Fibroblast of lung (primary cell): ENCODE data around the gene TFE3. TPM values are rescaled to one million over a fixed set of nuclear protein-coding genes. Genes with fewer than 3 reads are reported as not detected.

Experiments
- DNase-seq, 2 donors: peaks; one replicate each; pipeline versions ENCODE4 v3.0.0 to v3.0.0-alpha.2; 2010; ENCODE audit warnings: low read depth in 2 of 2
- H2AFZ ChIP-seq: 2 replicates; pipeline ENCODE4 v1.5.1; 2012; ENCODE audit warnings: low read length, control low read depth, inconsistent platforms
- H3K27ac ChIP-seq: 2 replicates; pipeline ENCODE4 v1.5.1; 2011; ENCODE audit warnings: low read length, control low read depth; ENCODE audit not compliant: insufficient read depth
- H3K27me3 ChIP-seq: 2 replicates; pipeline ENCODE4 v1.5.1; 2011; ENCODE audit warnings: mild to moderate bottlenecking, low read length; ENCODE audit not compliant: control insufficient read depth, insufficient read depth
- H3K36me3 ChIP-seq: 2 replicates; pipeline ENCODE4 v1.5.1; 2011; ENCODE audit warnings: low read length; ENCODE audit not compliant: control insufficient read depth, insufficient read depth
- H3K4me1 ChIP-seq: 2 replicates; pipeline ENCODE4 v1.5.1; 2011; ENCODE audit warnings: low read length; ENCODE audit not compliant: control insufficient read depth, insufficient read depth; ENCODE audit errors: extremely low read depth
- H3K4me2 ChIP-seq: 2 replicates; pipeline ENCODE4 v1.5.1; 2011; ENCODE audit warnings: low read length, control low read depth; ENCODE audit not compliant: insufficient read depth; ENCODE audit errors: extremely low read depth
- H3K4me3 ChIP-seq, 4 experiments: fragments of 200-600 bp in 1 of 4; sonication (generic) in 1 of 4; replicated peaks in 1 of 4; 2 replicates each; pipeline ENCODE4 v1.5.1; 2011 to 2016; ENCODE audit warnings: low read length in 4 of 4, low read depth in 3 of 4, mild to moderate bottlenecking in 3 of 4, control low read depth in 2 of 4, inconsistent platforms in 1 of 4, mixed read lengths in 1 of 4; ENCODE audit not compliant: insufficient read depth in 1 of 4; ENCODE audit errors: control extremely low read depth in 1 of 4
- H3K79me2 ChIP-seq: 2 replicates; pipeline ENCODE4 v1.5.1; 2012; ENCODE audit warnings: mild to moderate bottlenecking, low read length, inconsistent platforms; ENCODE audit not compliant: control insufficient read depth, insufficient read depth
- H3K9ac ChIP-seq: 2 replicates; pipeline ENCODE4 v1.5.1; 2011; ENCODE audit warnings: mild to moderate bottlenecking, low read length, control low read depth; ENCODE audit not compliant: insufficient read depth
- H3K9me3 ChIP-seq: 2 replicates; pipeline ENCODE4 v1.5.1; 2012; ENCODE audit warnings: low read depth, low read length; ENCODE audit not compliant: control insufficient read depth, insufficient read depth
- H4K20me1 ChIP-seq: 2 replicates; pipeline ENCODE4 v1.5.1; 2011; ENCODE audit warnings: low read length; ENCODE audit not compliant: control insufficient read depth, insufficient read depth; ENCODE audit errors: extremely low read depth
- EZH2 ChIP-seq: IDR thresholded peaks from 2 replicates; pipeline ENCODE4 v1.5.1; 2012; ENCODE audit warnings: low read length, control low read depth, mild to moderate bottlenecking; ENCODE audit errors: missing control alignments
- polyA plus RNA-seq, 2 donors: library from polyadenylated mRNA; depleted of rRNA in 1 of 2; stranded (reverse) in 1 of 2; unstranded in 1 of 2; fragments of >200 nt; gene quantifications; 2 replicates each; pipeline ENCODE4 v1.2.1, GENCODE V29; 2011 to 2012; ENCODE audit warnings: missing spikeins in 1 of 2
- total RNA-seq: library from RNA; depleted of rRNA; stranded (reverse); fragments of >200 nt; gene quantifications from 2 replicates; pipeline ENCODE4 v1.2.1, GENCODE V29; 2014
- TF ChIP-seq, protein P1 (sequence below), 2 donors: IDR thresholded peaks in 1 of 2; conservative IDR thresholded peaks in 1 of 2; 1 replicate in 1 of 2; 2 replicates in 1 of 2; pipeline ENCODE4 v1.5.1; 2011 to 2012; ENCODE audit warnings: low read length in 2 of 2, control low read depth in 1 of 2, inconsistent platforms in 1 of 2, low read depth in 1 of 2, mild to moderate bottlenecking in 1 of 2

Gene TFE3
- total and polyA plus RNA-seq, 2 donors (not counting 1 experiment from before 2014, with no cell fraction given) = 18.9 to 36.8 TPM

DNA sequence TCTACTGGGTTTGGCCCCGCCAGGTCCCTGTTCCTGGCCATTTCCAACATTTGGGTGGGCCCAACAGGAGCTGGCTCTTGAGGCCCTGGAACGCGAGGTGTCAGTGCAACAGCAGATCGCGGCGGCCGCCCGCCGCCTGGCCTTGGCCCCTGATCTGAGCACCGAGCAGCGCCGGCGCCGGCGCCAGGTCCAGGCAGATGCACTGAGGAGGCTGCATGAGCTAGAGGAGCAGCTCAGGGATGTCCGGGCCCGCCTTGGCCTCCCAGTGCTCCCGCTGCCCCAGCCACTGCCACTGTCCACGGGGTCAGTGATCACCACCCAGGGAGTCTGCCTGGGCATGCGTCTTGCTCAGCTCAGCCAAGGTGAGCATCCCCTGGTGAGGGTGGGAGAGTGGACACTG is 21.1 kb upstream of the TFE3 start:
- no peak for DNase-seq
- no peak overlapping the region for H3K27ac ChIP-seq
- H3K36me3 ChIP-seq = no peaks in the 10 kb centered on the region
- TF ChIP-seq, protein P1, sequence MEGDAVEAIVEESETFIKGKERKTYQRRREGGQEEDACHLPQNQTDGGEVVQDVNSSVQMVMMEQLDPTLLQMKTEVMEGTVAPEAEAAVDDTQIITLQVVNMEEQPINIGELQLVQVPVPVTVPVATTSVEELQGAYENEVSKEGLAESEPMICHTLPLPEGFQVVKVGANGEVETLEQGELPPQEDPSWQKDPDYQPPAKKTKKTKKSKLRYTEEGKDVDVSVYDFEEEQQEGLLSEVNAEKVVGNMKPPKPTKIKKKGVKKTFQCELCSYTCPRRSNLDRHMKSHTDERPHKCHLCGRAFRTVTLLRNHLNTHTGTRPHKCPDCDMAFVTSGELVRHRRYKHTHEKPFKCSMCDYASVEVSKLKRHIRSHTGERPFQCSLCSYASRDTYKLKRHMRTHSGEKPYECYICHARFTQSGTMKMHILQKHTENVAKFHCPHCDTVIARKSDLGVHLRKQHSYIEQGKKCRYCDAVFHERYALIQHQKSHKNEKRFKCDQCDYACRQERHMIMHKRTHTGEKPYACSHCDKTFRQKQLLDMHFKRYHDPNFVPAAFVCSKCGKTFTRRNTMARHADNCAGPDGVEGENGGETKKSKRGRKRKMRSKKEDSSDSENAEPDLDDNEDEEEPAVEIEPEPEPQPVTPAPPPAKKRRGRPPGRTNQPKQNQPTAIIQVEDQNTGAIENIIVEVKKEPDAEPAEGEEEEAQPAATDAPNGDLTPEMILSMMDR (conservative IDR thresholded peaks at IDR 0.05 in 1 of 2, IDR thresholded peaks at IDR 0.05 in 1 of 2; ENCODE audit: low read depth in 1 of 2, low read length in 2 of 2) = no peak
- TF ChIP-seq EZH2 = no peak
- no peaks in the 10 kb centered on the region for H3K27me3 ChIP-seq
- H3K4me1 ChIP-seq = no peaks in the 10 kb centered on the region
- H3K9ac ChIP-seq = no peak overlapping the region
- H3K4me2 ChIP-seq = no peak overlapping the region
- H3K4me3 ChIP-seq = no peak overlapping the region
- H2AFZ ChIP-seq = no peak overlapping the region
- H4K20me1 ChIP-seq = no peaks in the 10 kb centered on the region
- H3K79me2 ChIP-seq = no peaks in the 10 kb centered on the region
- H3K9me3 ChIP-seq = no peaks in the 10 kb centered on the region

DNA sequence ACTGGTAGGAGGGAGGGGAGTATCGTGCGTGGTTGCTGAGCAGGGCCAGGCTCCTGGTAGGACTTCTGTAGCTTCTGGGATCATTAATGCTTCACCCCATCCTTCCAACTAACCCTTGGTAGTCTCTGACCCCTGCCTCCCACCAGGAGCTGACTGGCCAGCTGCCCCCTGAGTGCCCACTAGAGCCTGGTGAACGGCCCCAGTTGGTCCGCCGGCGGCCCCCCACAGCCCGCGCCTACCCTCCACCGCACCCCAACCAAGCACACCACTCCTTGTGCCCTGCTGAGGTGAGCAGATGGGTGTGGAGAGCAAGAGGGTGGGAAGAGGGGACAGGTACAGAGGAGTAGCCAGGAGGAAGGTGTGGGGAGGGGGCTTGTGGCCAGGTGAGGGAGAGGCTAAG is 20.6 kb upstream of the TFE3 start:
- Histone ChIP-seq H4K20me1 (no peaks in the 10 kb centered on the region), H3K27me3 (no peaks in the 10 kb centered on the region), H3K9me3 (no peaks in the 10 kb centered on the region), H3K36me3 (no peaks in the 10 kb centered on the region), H3K4me3 (no peak overlapping the region), H3K4me1 (no peaks in the 10 kb centered on the region), H3K79me2 (no peaks in the 10 kb centered on the region), H3K9ac (no peak overlapping the region), H2AFZ (no peak overlapping the region), H3K27ac (no peak overlapping the region), H3K4me2 (no peak overlapping the region)
- TF ChIP-seq EZH2 = no peak
- TF ChIP-seq, protein P1 (conservative IDR thresholded peaks at IDR 0.05 in 1 of 2, IDR thresholded peaks at IDR 0.05 in 1 of 2; ENCODE audit: low read depth in 1 of 2, low read length in 2 of 2) = no peak
- DNase-seq = no peak

DNA sequence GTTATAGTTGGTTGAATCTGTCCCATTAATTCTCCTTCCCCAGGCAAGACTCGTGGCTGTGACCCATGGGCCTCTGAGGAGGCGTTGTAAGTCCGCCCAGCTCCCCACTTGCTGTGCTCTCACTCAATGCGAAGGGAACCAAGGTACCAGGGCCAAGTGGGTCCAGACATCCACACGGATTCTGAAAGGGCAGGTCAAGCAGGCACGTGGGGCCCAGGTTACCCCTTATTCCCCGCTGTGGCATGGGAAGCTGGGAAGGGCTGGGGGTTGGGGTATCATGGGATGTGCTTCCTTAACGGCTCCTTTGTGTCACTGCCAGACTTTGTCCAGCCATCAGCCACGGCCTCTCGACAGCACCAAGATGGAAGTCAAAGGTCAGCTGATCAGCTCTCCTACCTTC is 18.8 kb upstream of the TFE3 start:
- no peak for TF ChIP-seq EZH2
- TF ChIP-seq, protein P1 (conservative IDR thresholded peaks at IDR 0.05 in 1 of 2, IDR thresholded peaks at IDR 0.05 in 1 of 2; ENCODE audit: low read depth in 1 of 2, low read length in 2 of 2) = no peak
- no peaks in the 10 kb centered on the region for H3K4me1 ChIP-seq
- H3K4me3 ChIP-seq = no peak overlapping the region
- no peaks in the 10 kb centered on the region for H3K9me3 ChIP-seq
- H4K20me1 ChIP-seq = no peaks in the 10 kb centered on the region
- no peak overlapping the region for H3K9ac ChIP-seq
- H3K27me3 ChIP-seq = no peaks in the 10 kb centered on the region
- H3K36me3 ChIP-seq = no peaks in the 10 kb centered on the region
- H3K27ac ChIP-seq = no peak overlapping the region
- no peak for DNase-seq
- H3K79me2 ChIP-seq = no peaks in the 10 kb centered on the region
- H2AFZ ChIP-seq = no peak overlapping the region
- no peak overlapping the region for H3K4me2 ChIP-seq
